ENCODE measurements around the gene RELN.

Gene RELN

GRCh38 chr7:103981003-103981423 lies 8.4 kb downstream of the RELN start:
- H3K36me3 ChIP-seq (ENCODE audit: control insufficient read depth in 2 of 2, insufficient read depth in 2 of 2, low read length in 2 of 2), result no peaks in the 10 kb centered on the region
- no peak overlapping the region for H3K9ac ChIP-seq (ENCODE audit: low read depth in 1 of 2, low read length in 2 of 2)
- H3K9me3 ChIP-seq (ENCODE audit: control insufficient read depth in 2 of 2, low read length in 2 of 2), result no peaks in the 10 kb centered on the region
- H3K27me3 ChIP-seq (ENCODE audit: control insufficient read depth in 2 of 2, insufficient read depth in 2 of 2, low read length in 2 of 2), result peaks cover 0 to 4% of the 10 kb centered on the region in 2 donors
- no peaks in the 10 kb centered on the region for H3K4me1 ChIP-seq (ENCODE audit: control insufficient read depth in 2 of 2, insufficient read depth in 2 of 2, low read length in 2 of 2)
- H3K27ac ChIP-seq (ENCODE audit: low read depth in 2 of 2, low read length in 2 of 2), result no peak overlapping the region
- H3K4me3 ChIP-seq (ENCODE audit: low read length in 2 of 2), result no peak overlapping the region

- Histone ChIP-seq H3K9ac (ENCODE audit: low read depth in 1 of 2, low read length in 2 of 2) (no peak overlapping the region), H3K27ac (ENCODE audit: low read depth in 2 of 2, low read length in 2 of 2) (no peak overlapping the region), H3K4me3 (ENCODE audit: low read length in 2 of 2) (no peak overlapping the region)
Measured at GRCh38 chr7:103972779-103973434, 16.6 kb downstream of the RELN start.

GRCh38 chr7:103967401-103967800 lies 22.1 kb downstream of the RELN start:
- H3K4me1 ChIP-seq (ENCODE audit: control insufficient read depth in 2 of 2, insufficient read depth in 2 of 2, low read length in 2 of 2), result no peaks in the 10 kb centered on the region
- no peak overlapping the region for H3K9ac ChIP-seq (ENCODE audit: low read depth in 1 of 2, low read length in 2 of 2)
- no peak overlapping the region for H3K4me3 ChIP-seq (ENCODE audit: low read length in 2 of 2)
- H3K36me3 ChIP-seq (ENCODE audit: control insufficient read depth in 2 of 2, insufficient read depth in 2 of 2, low read length in 2 of 2), result no peaks in the 10 kb centered on the region
- H3K9me3 ChIP-seq (ENCODE audit: control insufficient read depth in 2 of 2, low read length in 2 of 2), result no peaks in the 10 kb centered on the region
- no peak overlapping the region for H3K27ac ChIP-seq (ENCODE audit: low read depth in 2 of 2, low read length in 2 of 2)
- no peaks in the 10 kb centered on the region for H3K27me3 ChIP-seq (ENCODE audit: control insufficient read depth in 2 of 2, insufficient read depth in 2 of 2, low read length in 2 of 2)

More at GRCh38 chr7:103972779-103973434, 16.6 kb downstream of the RELN start:
- Histone ChIP-seq H3K4me1 (ENCODE audit: control insufficient read depth in 2 of 2, insufficient read depth in 2 of 2, low read length in 2 of 2) (no peaks in the 10 kb centered on the region), H3K9me3 (ENCODE audit: control insufficient read depth in 2 of 2, low read length in 2 of 2) (no peaks in the 10 kb centered on the region), H3K36me3 (ENCODE audit: control insufficient read depth in 2 of 2, insufficient read depth in 2 of 2, low read length in 2 of 2) (no peaks in the 10 kb centered on the region), H3K27me3 (ENCODE audit: control insufficient read depth in 2 of 2, insufficient read depth in 2 of 2, low read length in 2 of 2) (no peaks in the 10 kb centered on the region)

- Histone ChIP-seq H3K4me3 (ENCODE audit: low read length in 2 of 2) (no peak overlapping the region), H3K36me3 (ENCODE audit: control insufficient read depth in 2 of 2, insufficient read depth in 2 of 2, low read length in 2 of 2) (no peaks in the 10 kb centered on the region), H3K9ac (ENCODE audit: low read depth in 1 of 2, low read length in 2 of 2) (no peak overlapping the region), H3K4me1 (ENCODE audit: control insufficient read depth in 2 of 2, insufficient read depth in 2 of 2, low read length in 2 of 2) (no peaks in the 10 kb centered on the region), H3K9me3 (ENCODE audit: control insufficient read depth in 2 of 2, low read length in 2 of 2) (no peaks in the 10 kb centered on the region), H3K27ac (ENCODE audit: low read depth in 2 of 2, low read length in 2 of 2) (no peak overlapping the region), H3K27me3 (ENCODE audit: control insufficient read depth in 2 of 2, insufficient read depth in 2 of 2, low read length in 2 of 2) (no peaks in the 10 kb centered on the region)
Measured at GRCh38 chr7:103966593-103967277, 22.7 kb downstream of the RELN start.

- Histone ChIP-seq H3K4me3 (ENCODE audit: low read length in 2 of 2) (no peak overlapping the region), H3K9ac (ENCODE audit: low read depth in 1 of 2, low read length in 2 of 2) (no peak overlapping the region), H3K4me1 (ENCODE audit: control insufficient read depth in 2 of 2, insufficient read depth in 2 of 2, low read length in 2 of 2) (no peaks in the 10 kb centered on the region), H3K36me3 (ENCODE audit: control insufficient read depth in 2 of 2, insufficient read depth in 2 of 2, low read length in 2 of 2) (no peaks in the 10 kb centered on the region), H3K27ac (ENCODE audit: low read depth in 2 of 2, low read length in 2 of 2) (no peak overlapping the region), H3K27me3 (ENCODE audit: control insufficient read depth in 2 of 2, insufficient read depth in 2 of 2, low read length in 2 of 2) (no peaks in the 10 kb centered on the region), H3K9me3 (ENCODE audit: control insufficient read depth in 2 of 2, low read length in 2 of 2) (no peaks in the 10 kb centered on the region)
Measured at GRCh38 chr7:103964269-103964668, 25.2 kb downstream of the RELN start.

GRCh38 chr7:103962070-103962469 lies 27.4 kb downstream of the RELN start:
- no peak overlapping the region for H3K27ac ChIP-seq (ENCODE audit: low read depth in 2 of 2, low read length in 2 of 2)
- H3K4me1 ChIP-seq (ENCODE audit: control insufficient read depth in 2 of 2, insufficient read depth in 2 of 2, low read length in 2 of 2), result no peaks in the 10 kb centered on the region
- H3K27me3 ChIP-seq (ENCODE audit: control insufficient read depth in 2 of 2, insufficient read depth in 2 of 2, low read length in 2 of 2), result no peaks in the 10 kb centered on the region
- H3K4me3 ChIP-seq (ENCODE audit: low read length in 2 of 2), result no peak overlapping the region
- no peak overlapping the region for H3K9ac ChIP-seq (ENCODE audit: low read depth in 1 of 2, low read length in 2 of 2)
- no peaks in the 10 kb centered on the region for H3K36me3 ChIP-seq (ENCODE audit: control insufficient read depth in 2 of 2, insufficient read depth in 2 of 2, low read length in 2 of 2)
- H3K9me3 ChIP-seq (ENCODE audit: control insufficient read depth in 2 of 2, low read length in 2 of 2), result no peaks in the 10 kb centered on the region

GRCh38 chr7:103958284-103958818 lies 31.1 kb downstream of the RELN start:
- H3K4me3 ChIP-seq (ENCODE audit: low read length in 2 of 2), result no peak overlapping the region
- H3K9me3 ChIP-seq (ENCODE audit: control insufficient read depth in 2 of 2, low read length in 2 of 2), result no peaks in the 10 kb centered on the region
- no peak overlapping the region for H3K9ac ChIP-seq (ENCODE audit: low read depth in 1 of 2, low read length in 2 of 2)
- no peaks in the 10 kb centered on the region for H3K27me3 ChIP-seq (ENCODE audit: control insufficient read depth in 2 of 2, insufficient read depth in 2 of 2, low read length in 2 of 2)
- no peaks in the 10 kb centered on the region for H3K4me1 ChIP-seq (ENCODE audit: control insufficient read depth in 2 of 2, insufficient read depth in 2 of 2, low read length in 2 of 2)
- no peaks in the 10 kb centered on the region for H3K36me3 ChIP-seq (ENCODE audit: control insufficient read depth in 2 of 2, insufficient read depth in 2 of 2, low read length in 2 of 2)
- no peak overlapping the region for H3K27ac ChIP-seq (ENCODE audit: low read depth in 2 of 2, low read length in 2 of 2)

- H3K4me3 ChIP-seq (ENCODE audit: low read length in 2 of 2), result no peak overlapping the region
- no peak overlapping the region for H3K27ac ChIP-seq (ENCODE audit: low read depth in 2 of 2, low read length in 2 of 2)
- H3K27me3 ChIP-seq (ENCODE audit: control insufficient read depth in 2 of 2, insufficient read depth in 2 of 2, low read length in 2 of 2), result no peaks in the 10 kb centered on the region
- H3K4me1 ChIP-seq (ENCODE audit: control insufficient read depth in 2 of 2, insufficient read depth in 2 of 2, low read length in 2 of 2), result no peaks in the 10 kb centered on the region
- no peaks in the 10 kb centered on the region for H3K9me3 ChIP-seq (ENCODE audit: control insufficient read depth in 2 of 2, low read length in 2 of 2)
- no peak overlapping the region for H3K9ac ChIP-seq (ENCODE audit: low read depth in 1 of 2, low read length in 2 of 2)
- no peaks in the 10 kb centered on the region for H3K36me3 ChIP-seq (ENCODE audit: control insufficient read depth in 2 of 2, insufficient read depth in 2 of 2, low read length in 2 of 2)
Measured at GRCh38 chr7:103955985-103956384, 33.5 kb downstream of the RELN start.

GRCh38 chr7:103952408-103952807 lies 37.0 kb downstream of the RELN start:
- H3K9me3 ChIP-seq (ENCODE audit: control insufficient read depth in 2 of 2, low read length in 2 of 2), result no peaks in the 10 kb centered on the region
- no peak overlapping the region for H3K9ac ChIP-seq (ENCODE audit: low read depth in 1 of 2, low read length in 2 of 2)
- H3K4me3 ChIP-seq (ENCODE audit: low read length in 2 of 2), result no peak overlapping the region
- H3K4me1 ChIP-seq (ENCODE audit: control insufficient read depth in 2 of 2, insufficient read depth in 2 of 2, low read length in 2 of 2), result no peaks in the 10 kb centered on the region
- H3K27me3 ChIP-seq (ENCODE audit: control insufficient read depth in 2 of 2, insufficient read depth in 2 of 2, low read length in 2 of 2), result no peaks in the 10 kb centered on the region
- no peak overlapping the region for H3K27ac ChIP-seq (ENCODE audit: low read depth in 2 of 2, low read length in 2 of 2)
- no peaks in the 10 kb centered on the region for H3K36me3 ChIP-seq (ENCODE audit: control insufficient read depth in 2 of 2, insufficient read depth in 2 of 2, low read length in 2 of 2)

- no peak overlapping the region for H3K9ac ChIP-seq (ENCODE audit: low read depth in 1 of 2, low read length in 2 of 2)
- H3K36me3 ChIP-seq (ENCODE audit: control insufficient read depth in 2 of 2, insufficient read depth in 2 of 2, low read length in 2 of 2), result no peaks in the 10 kb centered on the region
- no peaks in the 10 kb centered on the region for H3K9me3 ChIP-seq (ENCODE audit: control insufficient read depth in 2 of 2, low read length in 2 of 2)
- H3K4me3 ChIP-seq (ENCODE audit: low read length in 2 of 2), result no peak overlapping the region
- H3K27ac ChIP-seq (ENCODE audit: low read depth in 2 of 2, low read length in 2 of 2), result no peak overlapping the region
- H3K27me3 ChIP-seq (ENCODE audit: control insufficient read depth in 2 of 2, insufficient read depth in 2 of 2, low read length in 2 of 2), result no peaks in the 10 kb centered on the region
- no peaks in the 10 kb centered on the region for H3K4me1 ChIP-seq (ENCODE audit: control insufficient read depth in 2 of 2, insufficient read depth in 2 of 2, low read length in 2 of 2)
Measured at GRCh38 chr7:103951311-103951710, 38.1 kb downstream of the RELN start.

All from mucosa of rectum (tissue), 2 donors.